ENCODE data around the gene QRSL1. TPM values are rescaled to one million over a fixed set of nuclear protein-coding genes. Genes with fewer than 3 reads are reported as not detected.

The QRSL1 gene
- total and polyA plus RNA-seq, 12 donors = 4.8 to 23.0 (median 11.0) TPM

- no peaks in the 10 kb centered on the region for H3K4me1 ChIP-seq (replicated peaks in 1 of 2)
- no peak overlapping the region for H3K27ac ChIP-seq
- peak in 3 of 7 donors; percentile 21 to 60 (median 33) for DNase-seq
- intact Hi-C loops (cut with DNase I) = loop anchor here (10.0 kb wide), 1 partner anchor 365 kb away; the partner anchor contains the start of gene CD24 (in 2 of the 2)
- H3K36me3 ChIP-seq (replicated peaks in 1 of 2) = no peaks in the 10 kb centered on the region
- H3K4me3 ChIP-seq = no peak overlapping the region
- WGBS, 4 donors = 83 to 87% (median 85%) methylated on average over 6 of the region's 6 CpGs
- no peaks in the 10 kb centered on the region for H3K9me3 ChIP-seq (replicated peaks in 1 of 3)
- H3K27me3 ChIP-seq = no peaks in the 10 kb centered on the region
- peak in 3 of 6 experiments; percentile 17 to 20 (median 19) for TF ChIP-seq CTCF (IDR thresholded peaks at IDR 0.05)
- no peak for TF ChIP-seq POLR2A (IDR thresholded peaks at IDR 0.05)
These were observed 19.7 kb upstream of the QRSL1 start for GRCh38 chr6:106609699-106610098.

- Histone ChIP-seq H3K9me3 (replicated peaks in 1 of 3) (no peaks in the 10 kb centered on the region), H3K4me1 (replicated peaks in 1 of 2) (no peaks in the 10 kb centered on the region), H3K27ac (no peak overlapping the region), H3K27me3 (no peaks in the 10 kb centered on the region), H3K4me3 (no peak overlapping the region), H3K36me3 (replicated peaks in 1 of 2) (no peaks in the 10 kb centered on the region)
- intact Hi-C loops (cut with DNase I) = no loop called here
- TF ChIP-seq CTCF (IDR thresholded peaks at IDR 0.05) (no peak), POLR2A (IDR thresholded peaks at IDR 0.05) (no peak)
- DNase-seq = no peak
- 91 to 100% (median 98%) methylated on average over 2 of the region's 2 CpGs for WGBS, 4 donors
These were observed 18.3 kb upstream of the QRSL1 start for GRCh38 chr6:106611030-106611429.

- no peak for DNase-seq
- no peaks in the 10 kb centered on the region for H3K36me3 ChIP-seq (replicated peaks in 1 of 2)
- intact Hi-C loops (cut with DNase I) = no loop called here
- no peak overlapping the region for H3K4me3 ChIP-seq
- 94 to 98% (median 96%) methylated on average over 9 of the region's 9 CpGs for WGBS, 4 donors
- no peak overlapping the region for H3K27ac ChIP-seq
- H3K27me3 ChIP-seq = no peaks in the 10 kb centered on the region
- no peak for TF ChIP-seq CTCF (IDR thresholded peaks at IDR 0.05)
- no peak for TF ChIP-seq POLR2A (IDR thresholded peaks at IDR 0.05)
- no peaks in the 10 kb centered on the region for H3K4me1 ChIP-seq (replicated peaks in 1 of 2)
- H3K9me3 ChIP-seq (replicated peaks in 1 of 3) = no peaks in the 10 kb centered on the region
These were observed 16.5 kb upstream of the QRSL1 start for GRCh38 chr6:106612671-106613416.

- peaks cover 0 to 4% of the 10 kb centered on the region in 2 donors for H3K36me3 ChIP-seq (replicated peaks in 1 of 2)
- TF ChIP-seq POLR2A (IDR thresholded peaks at IDR 0.05) (no peak), CTCF (IDR thresholded peaks at IDR 0.05) (no peak)
- H3K4me1 ChIP-seq (replicated peaks in 1 of 2) = no peaks in the 10 kb centered on the region
- H3K9me3 ChIP-seq (replicated peaks in 1 of 3) = no peaks in the 10 kb centered on the region
- WGBS, 4 donors = 91 to 100% (median 96%) methylated on average over 1 of the region's 1 CpG
- H3K27me3 ChIP-seq = no peaks in the 10 kb centered on the region
- intact Hi-C loops (cut with DNase I) = no loop called here
- H3K4me3 ChIP-seq = no peak overlapping the region
- no peak overlapping the region for H3K27ac ChIP-seq
- DNase-seq = no peak
These were observed 15.8 kb upstream of the QRSL1 start for GRCh38 chr6:106613590-106613989.
